Measurements from ENCODE around the gene MAPK11.

- no peak for TF ChIP-seq POLR2A (IDR thresholded peaks at IDR 0.05)
- TF ChIP-seq EP300 (IDR thresholded peaks at IDR 0.05): no peak
These were observed 15.1 kb downstream of the MAPK11 start for GRCh38 chr22:50255099-50255498.

All from ovary (tissue), 1 donor.